Measurements from ENCODE around the gene ZNF467. TPM values are rescaled to one million over a fixed set of nuclear protein-coding genes. Genes with fewer than 3 reads are reported as not detected.

ZNF467 gene
- total RNA-seq, 1 experiment from 2014 or later: 0.66 TPM

DNA sequence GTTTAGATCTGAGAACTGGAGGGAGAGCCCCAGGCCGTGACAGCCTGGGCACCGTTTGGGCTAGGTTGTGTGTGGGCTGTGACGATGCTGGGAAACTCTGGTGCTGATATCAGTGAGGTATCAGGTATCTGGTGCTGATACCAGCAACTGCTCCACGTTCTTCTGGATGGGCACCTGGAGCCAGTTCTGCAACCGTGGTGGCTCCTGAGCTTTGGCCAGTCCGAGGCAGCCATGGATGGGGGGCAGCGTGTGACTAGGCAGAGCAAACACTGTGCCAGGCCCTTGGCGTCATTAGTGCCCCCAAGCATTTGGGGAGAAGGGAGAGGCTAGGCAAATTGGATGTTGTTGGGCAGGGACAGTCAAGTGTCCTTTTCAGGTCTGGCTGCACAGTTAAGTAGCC is 57.9 kb downstream of the ZNF467 start:
- DNase-seq (ENCODE audit: low spot score): no peak

DNA sequence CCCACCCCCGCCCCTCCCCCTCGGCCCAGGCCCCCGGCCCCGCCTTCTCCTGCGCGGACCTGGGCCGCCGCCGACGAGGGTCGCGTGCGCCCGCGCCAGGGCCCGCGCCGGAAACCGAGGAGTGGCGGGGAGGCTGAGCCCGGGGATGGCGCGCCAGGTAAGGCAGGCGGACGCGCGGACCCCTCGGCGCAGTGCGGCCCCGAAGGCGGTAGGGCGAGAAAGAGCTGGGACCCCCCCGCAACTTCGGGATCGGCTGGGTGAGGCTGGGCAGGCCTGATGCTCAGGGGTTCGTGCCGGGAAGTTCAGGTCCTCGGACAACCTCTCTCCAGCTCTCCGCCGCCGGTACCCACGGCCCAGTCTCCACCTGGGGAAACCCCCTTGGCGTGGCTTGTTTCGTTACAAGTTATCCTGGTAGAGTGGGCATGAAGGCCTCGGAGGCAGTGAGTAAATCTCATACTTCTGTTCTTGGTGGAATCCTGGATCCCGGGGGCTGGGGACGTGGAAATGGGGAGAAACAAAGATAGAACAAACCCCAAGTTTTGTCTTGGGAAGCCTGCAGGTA is 58.4 kb downstream of the ZNF467 start:
- no peak for DNase-seq (ENCODE audit: low spot score)

Other genes with a start within 250 kb of the ZNF467 start
- 8.8 and 11.7 TPM in 2 replicates for gene ZNF862, start 64.8 kb upstream of the ZNF467 start, total RNA-seq (2014; rRNA removed; shearing (Covaris generic))
- gene ATP6V0E2, start 100.4 kb upstream of the ZNF467 start, total RNA-seq (2014; rRNA removed; shearing (Covaris generic)): 92.6 and 93.3 TPM in 2 replicates